H54 (cell line): ENCODE data around the gene FAM170B.

ENCODE experiments used
- DNase-seq: peaks from one replicate; pipeline ENCODE4 v3.0.0; 2011; ENCODE audit warnings: low spot score, mixed read lengths; ENCODE audit not compliant: insufficient read length
- FAIRE-seq: peaks from 3 replicates; lab custom pipeline; 2011; peaks lifted over from hg19 to GRCh38; lab: Jason Lieb, UNC
- POLR2A ChIP-seq: IDR thresholded peaks from 2 replicates; pipeline ENCODE4 v1.6.1; 2011; ENCODE audit warnings: low read depth, mild to moderate bottlenecking, low read length

Gene FAM170B

DNA sequence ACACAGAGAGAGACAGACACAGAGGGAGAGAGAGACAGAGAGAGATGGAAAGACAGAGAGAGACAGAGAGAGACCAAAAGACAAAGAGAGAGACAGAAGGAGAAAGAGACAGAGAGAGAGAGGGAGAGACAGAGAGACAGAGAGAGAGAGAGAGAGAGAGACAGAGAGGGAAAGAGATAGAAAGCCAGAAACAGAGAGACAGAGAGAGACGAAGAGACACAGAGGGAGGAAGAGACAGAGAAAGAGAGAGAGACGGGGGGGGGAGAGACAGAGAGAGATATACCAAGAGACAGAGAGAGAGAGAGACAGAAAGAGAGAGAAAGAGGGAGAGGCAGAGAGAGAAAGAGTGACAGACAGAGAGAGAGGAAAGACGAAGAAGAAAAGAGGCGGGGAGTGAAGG, 28.7 kb downstream of the FAM170B start:
- no peak for DNase-seq
- no peak for TF ChIP-seq POLR2A
- no peak for FAIRE-seq

GRCh38 chr10:49104323-49104722, 29.5 kb downstream of the FAM170B start:
- TF ChIP-seq POLR2A, result no peak
- FAIRE-seq (no peak), DNase-seq (no peak)

DNA sequence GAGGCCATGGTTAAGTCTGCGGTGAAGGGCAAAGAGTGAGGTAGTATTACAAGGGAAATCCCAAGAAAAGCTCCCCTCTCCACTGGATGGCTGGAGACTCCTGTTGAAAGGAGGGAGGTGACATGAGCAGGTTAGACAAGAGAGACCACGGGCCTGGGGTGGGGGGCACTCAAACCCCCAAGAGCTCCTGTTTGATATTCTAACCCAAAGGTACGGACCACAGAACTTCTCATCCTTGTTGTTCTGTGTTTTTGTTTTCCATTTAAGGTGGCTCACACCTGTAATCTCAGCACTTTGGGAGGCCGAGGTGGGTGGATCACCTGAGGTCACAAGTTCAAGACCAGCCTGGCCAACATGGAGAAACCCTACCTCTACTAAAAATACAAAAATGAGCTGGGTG, 30.1 kb downstream of the FAM170B start:
- FAIRE-seq (no peak), DNase-seq (no peak)
- TF ChIP-seq POLR2A, result no peak

- FAIRE-seq (no peak), DNase-seq (no peak)
- no peak for TF ChIP-seq POLR2A
Measured at GRCh38 chr10:49099046-49099445, 34.8 kb downstream of the FAM170B start.

- DNase-seq, result no peak
- FAIRE-seq, result no peak
- TF ChIP-seq POLR2A, result no peak
Measured at GRCh38 chr10:49096890-49097445, 36.9 kb downstream of the FAM170B start.

DNA sequence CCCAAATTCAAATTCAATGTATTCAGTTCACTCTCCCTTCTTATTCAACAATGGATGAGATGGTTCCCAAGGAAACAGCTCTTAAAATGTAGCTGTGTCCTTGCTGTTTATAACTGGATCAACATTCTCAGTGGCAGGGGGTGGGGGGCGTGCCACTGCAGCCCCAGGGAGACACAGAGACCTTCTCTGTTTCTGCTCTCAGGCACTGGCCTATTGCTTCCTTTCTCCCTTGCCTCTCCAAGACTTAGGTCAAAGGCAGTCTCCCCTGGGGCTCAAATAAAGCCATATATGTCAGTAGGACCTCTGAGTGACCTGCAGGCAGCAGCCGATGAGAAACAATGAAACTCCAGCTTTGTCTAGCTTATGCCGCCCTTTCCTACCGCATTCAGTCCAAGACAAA, 39.2 kb downstream of the FAM170B start:
- FAIRE-seq (no peak), DNase-seq (no peak)
- no peak for TF ChIP-seq POLR2A

DNA sequence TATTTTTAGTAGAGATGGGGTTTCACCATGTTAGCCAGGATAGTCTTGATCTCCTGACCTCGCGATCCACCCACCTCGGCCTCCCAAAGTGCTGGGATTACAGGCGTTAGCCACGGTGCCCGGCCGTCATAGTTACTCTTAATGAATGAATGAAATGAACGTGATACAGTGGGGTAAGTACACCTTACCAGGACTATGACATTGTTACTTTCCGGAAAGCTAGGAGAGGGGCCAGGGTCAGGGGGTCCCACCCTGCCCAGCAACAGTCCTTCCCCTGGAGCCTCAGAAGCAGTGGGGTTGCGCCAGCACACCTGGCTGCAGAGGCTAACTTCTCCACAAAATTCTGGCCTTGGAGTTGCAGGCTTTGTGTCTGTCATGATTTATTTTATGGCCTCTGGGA, 39.9 kb downstream of the FAM170B start:
- no peak for TF ChIP-seq POLR2A
- FAIRE-seq (no peak), DNase-seq (no peak)

GRCh38 chr10:49092477-49092876, 41.3 kb downstream of the FAM170B start:
- FAIRE-seq (no peak), DNase-seq (no peak)
- TF ChIP-seq POLR2A, result no peak

- TF ChIP-seq POLR2A, result no peak
- FAIRE-seq (no peak), DNase-seq (no peak)
Measured at GRCh38 chr10:49091450-49092210, 42.2 kb downstream of the FAM170B start.

- FAIRE-seq, result no peak
- TF ChIP-seq POLR2A, result no peak
- no peak for DNase-seq
Measured at GRCh38 chr10:49090696-49091380, 43.0 kb downstream of the FAM170B start.

DNA sequence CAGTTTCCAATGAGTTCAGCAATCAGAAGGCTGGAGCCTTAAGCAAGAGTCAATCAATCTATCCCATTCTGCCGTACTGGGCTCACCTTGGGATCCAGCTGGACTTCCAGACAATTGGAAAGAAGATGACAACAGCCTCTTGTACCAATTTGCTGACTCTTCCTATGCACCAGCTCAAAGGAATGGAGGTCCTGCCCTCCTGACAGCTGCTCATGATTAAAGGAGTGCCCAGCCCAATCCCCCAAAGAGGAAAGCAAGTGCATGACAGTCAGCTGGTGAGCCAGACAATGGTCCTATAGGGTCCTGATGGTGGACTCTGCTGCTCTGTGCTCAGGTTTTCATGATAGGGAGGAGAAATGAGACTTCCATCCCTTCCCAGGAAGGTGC, 43.6 kb downstream of the FAM170B start:
- no peak for TF ChIP-seq POLR2A
- DNase-seq (no peak), FAIRE-seq (no peak)

DNA sequence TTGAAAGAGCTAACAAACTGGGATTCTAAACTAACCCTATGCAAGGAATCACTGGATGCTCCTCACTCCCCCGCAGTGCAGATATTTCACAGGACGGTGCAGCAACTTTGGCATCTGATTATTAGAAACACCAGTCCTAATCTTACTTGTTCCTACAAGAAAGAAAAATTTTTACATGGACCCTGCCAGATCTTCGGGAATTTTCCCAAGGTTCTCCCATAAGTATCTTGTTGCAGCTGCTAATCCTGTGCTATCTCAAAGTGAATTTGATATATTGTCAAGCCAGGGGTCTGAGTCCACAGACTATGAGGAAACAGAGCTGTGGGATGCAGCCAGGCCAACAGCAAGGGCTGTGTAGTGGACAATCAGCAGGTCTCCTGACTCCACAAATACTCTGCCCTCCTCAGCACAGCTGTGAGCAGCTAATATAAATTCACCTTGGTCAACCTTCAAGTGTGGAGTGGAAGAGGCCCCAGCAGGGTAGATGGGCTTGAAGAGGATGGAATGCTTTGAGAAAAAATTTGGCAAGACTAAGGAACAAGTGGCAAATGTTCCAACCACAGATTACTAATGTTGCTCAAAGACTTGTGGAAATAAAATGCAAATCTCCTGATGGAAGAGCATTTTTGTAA, 44.1 kb downstream of the FAM170B start:
- FAIRE-seq (no peak), DNase-seq (no peak)
- TF ChIP-seq POLR2A, result no peak

- no peak for FAIRE-seq
- TF ChIP-seq POLR2A, result no peak
Measured at GRCh38 chr10:49089152-49089551, 44.7 kb downstream of the FAM170B start.

GRCh38 chr10:49086889-49087288, 46.9 kb downstream of the FAM170B start:
- DNase-seq, result no peak
- no peak for TF ChIP-seq POLR2A
- no peak for FAIRE-seq

More at GRCh38 chr10:49089152-49089551, 44.7 kb downstream of the FAM170B start:
- no peak for DNase-seq
